RCC 7860 (cell line): ENCODE measurements around the gene CSNK1E.

Experiments
- DNase-seq: peaks from one replicate; pipeline ENCODE4 v3.0.0-alpha.2; 2015; ENCODE audit warnings: low spot score
- FAIRE-seq: peaks from 2 replicates; lab custom pipeline; 2012; peaks lifted over from hg19 to GRCh38; lab: Jason Lieb, UNC

Gene CSNK1E

DNA sequence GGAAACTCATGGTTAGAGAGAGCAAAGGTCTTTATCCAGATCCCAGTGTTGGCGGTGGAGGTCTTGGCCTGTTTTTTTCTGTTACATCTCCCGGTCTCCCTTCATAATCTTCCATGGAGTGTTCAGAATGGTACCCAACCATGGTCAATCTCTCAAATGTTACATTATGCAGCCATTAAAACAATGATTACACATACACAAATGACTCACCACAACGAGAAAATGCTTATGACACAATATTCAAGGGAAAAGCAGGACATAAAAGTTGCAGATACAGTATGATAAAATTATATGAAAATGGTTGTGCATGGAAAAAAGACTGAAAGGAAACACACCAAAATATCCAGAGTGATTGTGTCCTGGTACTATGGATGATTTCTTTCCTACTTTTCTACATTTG lies 17.8 kb upstream of the CSNK1E start:
- no peak for DNase-seq
- FAIRE-seq = no peak

DNA sequence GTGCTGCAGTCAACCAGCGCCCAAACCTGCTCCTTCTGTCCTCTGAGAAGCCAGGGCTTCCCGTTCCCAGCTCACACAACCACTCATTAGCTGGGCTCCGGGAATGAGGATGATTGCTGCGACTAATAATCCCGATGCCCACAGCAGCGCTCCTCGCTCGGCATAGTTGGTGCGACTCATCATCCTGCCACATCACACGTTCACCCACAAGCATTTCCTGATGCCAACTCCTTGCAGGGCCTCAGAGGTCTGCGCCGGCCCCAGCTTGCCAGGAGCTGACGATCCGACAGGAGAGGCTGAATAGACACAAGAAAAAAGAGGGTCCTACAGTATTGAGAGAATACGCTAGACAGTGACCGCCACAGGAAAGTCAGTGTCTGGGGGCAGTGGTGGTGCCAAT lies 10.6 kb upstream of the CSNK1E start:
- FAIRE-seq = no peak

DNA sequence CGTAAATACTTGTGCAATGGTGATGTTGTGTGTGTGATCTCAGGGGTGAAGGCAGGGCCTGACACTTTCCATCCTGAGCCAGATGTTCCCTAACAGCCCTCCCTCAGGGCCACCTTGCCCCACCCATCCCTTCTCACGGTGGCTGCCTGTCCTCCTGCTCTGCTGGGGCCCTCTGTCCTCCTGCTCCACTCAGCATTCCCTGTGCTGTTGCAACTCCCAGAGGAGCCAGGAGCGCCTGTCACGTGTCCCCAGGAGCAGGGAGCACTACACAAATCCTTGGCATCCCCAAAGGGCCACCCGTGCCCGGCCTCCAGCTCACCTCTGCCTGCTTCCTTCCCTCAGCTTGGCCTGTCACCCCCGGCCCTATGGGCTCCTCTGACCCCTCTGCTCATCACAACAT lies 10.2 kb upstream of the CSNK1E start:
- DNase-seq (no peak), FAIRE-seq (no peak)

More for the DNA sequence above, 10.6 kb upstream of the CSNK1E start:
- DNase-seq = peak; percentile 48

DNA sequence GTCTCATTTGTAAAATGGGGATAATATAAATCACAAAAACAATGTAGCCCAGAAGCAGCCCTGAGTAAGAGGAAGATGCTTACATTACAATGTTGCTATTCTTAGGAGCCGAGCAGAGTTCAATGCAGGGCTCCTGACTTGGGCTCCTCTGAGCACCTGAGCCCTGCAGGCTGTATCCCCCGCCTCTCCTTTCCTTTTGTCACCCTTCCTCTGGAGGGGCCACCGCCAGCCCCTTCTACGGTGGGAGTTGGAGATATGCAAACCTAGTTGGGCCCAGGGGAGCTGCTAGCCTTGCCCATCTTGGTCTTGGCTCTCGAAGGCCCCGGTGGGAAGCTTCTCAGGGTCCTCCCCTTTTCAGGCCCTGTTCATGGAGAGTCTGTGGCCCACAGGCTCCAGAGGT lies 8.4 kb upstream of the CSNK1E start:
- FAIRE-seq = no peak
- no peak for DNase-seq

DNA sequence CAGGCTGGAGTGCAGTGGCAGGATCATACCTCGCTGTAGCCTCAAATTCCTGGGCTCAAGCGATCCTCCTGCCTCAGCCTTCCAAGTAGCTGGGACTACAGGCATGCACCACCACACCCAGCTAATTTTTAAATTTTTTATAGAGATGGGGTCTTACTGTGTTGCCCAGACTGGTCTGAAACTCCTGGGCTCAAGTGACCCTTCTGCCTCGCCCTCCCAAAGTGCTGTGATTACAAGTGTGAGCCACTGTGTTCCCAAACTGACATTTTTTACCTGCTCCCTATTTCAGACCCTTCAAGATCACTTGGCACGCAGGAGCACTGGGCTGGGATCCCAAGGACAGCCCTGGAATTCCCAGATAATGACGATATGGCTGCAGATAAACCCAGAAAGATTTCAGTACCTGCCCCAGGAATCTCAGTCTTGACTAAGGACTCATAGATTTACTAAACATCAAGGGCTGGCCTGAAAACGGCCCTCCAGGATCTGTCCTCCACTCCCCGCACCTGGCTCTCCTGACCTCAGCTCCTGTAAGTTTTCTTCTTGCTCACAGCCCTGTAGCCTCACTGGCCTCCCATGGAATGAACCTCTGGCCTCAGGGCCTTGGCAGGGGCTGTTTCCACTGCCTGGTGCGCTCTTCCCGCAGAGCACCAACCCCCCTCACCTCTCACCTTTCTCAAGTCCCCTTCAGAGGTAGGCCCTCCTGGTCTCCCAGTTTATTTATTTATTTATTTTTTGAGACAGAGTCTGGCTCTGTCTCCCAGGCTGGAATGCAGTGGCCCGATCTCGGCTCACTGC lies 3.6 kb upstream of the CSNK1E start:
- DNase-seq (no peak), FAIRE-seq (no peak)

DNA sequence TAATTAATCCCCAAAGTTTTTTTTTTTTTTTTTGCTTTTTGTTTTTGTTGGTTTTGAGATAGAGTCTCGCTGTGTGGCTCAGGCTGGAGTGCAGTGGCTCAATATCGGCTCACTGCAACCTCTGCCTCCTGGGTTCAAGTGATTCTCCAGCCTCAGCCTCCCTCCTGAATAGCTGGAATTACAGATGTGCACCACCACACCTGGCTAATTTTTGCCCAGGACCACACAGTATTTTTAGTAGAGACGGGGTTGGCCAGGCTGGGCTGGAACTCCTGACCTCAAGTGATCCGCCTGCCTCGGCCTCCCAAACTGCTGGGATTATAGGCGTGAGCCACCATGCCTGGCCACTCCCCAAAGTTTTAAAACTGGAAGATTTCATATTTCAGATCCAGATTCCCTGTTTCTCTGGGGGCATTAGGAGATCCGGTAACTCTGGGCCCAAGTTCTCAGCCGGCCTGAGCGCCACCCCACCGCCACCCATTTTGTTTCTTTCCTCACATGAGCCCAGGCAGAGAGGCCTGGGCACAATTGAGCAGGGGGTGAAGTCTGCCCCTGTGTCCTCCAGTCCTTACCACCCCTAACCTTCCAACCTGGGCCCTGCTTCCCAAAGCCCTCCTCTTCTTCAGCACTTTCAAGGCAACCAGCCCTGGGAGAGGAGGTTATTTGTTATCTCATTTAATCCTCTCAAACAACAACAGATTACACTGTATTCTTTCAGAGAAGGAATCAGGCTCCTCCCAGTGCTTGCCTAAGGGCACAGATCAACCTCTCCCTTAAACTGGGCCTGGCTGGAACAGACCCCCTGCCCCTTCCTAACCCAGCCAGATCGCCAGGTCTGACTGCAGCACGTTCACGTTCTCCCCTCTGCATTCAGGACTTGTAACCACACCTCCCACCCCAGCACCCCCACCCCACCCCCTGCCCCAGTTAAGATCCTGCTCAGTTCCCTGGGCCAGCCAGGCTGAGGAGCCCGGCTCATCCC lies 1.9 kb upstream of the CSNK1E start:
- no peak for FAIRE-seq
- DNase-seq = no peak

DNA sequence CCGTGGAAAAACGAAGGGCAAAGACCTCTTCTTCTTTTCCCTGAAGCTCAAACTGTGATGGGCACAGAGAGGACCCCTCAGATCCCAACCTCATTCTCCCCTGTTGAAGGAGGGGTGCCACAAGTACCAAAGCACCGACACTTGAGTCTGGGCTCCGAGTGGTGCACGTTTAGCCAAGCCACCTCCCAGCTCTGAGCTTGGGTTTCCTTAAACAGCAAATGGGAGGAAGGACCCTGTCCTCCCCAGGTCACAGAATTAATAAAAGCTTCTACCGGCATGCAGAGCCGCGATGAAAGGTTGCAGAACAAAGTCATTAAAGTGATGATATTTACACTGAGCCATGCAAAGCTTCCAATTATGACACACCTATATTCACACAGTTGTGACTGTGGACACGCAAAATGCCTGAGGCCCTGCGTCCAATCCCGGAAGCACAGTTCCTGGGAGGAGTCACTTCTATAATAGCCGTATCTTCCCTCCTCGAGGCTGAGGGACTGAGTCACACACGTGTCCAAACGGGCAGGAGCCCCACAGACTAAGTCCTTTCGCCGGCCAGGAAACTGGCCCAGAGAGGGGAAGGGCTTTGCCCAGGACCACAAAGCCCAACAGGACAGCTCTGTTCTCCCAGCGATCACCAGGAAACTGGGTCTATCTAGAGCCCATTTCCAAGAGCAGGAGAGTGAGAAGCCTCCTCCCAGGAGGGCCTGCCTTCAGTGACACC lies 922 bp upstream of the CSNK1E start:
- FAIRE-seq (peak; percentile 90), DNase-seq (peak; percentile 92)

DNA sequence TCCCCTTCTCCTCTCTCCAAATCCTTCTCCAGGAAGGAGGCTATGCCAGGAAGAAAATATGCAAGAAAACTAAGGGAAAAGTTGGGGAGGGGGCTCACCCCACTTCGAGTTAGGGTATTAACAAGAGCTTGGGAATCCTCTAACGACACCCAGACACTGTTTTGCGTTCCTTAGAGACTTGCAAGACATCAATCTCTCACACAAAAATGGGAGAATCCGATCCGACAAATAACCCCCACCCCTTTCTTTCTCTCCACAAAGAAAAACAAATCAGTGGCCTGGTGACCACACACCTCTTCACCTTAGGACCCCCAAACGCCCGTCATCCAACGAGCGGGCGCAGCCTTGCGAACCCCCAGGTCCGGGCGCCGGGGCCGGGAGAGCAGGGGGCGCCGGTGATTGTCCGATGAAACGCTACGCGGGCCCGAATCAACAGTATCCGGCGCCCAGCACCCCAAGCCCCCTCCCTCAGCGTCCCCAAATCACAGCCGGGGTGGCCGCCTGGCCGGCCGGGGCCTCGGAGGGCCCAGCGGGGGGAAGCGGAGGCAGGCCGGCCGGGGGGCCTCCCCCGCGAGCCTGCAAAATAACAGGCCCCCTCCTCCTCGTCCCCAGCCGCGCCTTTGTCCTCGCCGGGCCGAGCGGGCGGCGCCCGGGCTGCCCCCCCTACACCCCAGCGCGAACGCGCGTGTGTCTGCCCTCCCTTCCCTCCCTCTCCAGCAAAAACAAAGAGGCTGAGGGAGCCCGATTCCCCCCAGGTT lies 690 bp downstream of the CSNK1E start:
- DNase-seq = no peak

DNA sequence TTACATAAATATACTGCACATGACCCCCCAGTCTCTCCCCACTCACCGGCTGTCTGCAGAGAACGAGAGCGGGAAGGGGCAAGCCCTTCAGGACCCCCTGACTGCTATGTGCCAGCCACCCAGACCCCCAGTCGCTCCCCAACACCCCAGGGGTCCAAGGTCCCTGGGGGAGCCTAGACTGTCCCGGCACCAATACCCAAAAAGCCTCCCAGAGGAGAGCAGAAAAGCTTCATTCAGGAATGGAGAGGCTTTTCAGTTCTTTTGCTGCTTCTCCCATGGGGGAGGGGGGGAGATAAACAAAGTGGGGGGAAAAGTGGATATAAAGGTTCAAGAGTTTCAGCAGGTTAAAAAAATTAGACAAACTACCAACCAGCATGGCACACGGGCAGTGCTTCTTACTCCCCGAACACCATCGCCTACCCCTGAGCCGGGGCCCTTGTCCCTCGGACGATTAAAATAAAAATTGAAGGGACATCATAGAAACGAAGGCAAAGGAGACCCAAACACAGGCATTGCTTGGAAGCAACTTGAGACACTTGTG lies 1.3 kb downstream of the CSNK1E start:
- no peak for DNase-seq
- FAIRE-seq = no peak

More for the DNA sequence above, 690 bp downstream of the CSNK1E start:
- no peak for FAIRE-seq

DNA sequence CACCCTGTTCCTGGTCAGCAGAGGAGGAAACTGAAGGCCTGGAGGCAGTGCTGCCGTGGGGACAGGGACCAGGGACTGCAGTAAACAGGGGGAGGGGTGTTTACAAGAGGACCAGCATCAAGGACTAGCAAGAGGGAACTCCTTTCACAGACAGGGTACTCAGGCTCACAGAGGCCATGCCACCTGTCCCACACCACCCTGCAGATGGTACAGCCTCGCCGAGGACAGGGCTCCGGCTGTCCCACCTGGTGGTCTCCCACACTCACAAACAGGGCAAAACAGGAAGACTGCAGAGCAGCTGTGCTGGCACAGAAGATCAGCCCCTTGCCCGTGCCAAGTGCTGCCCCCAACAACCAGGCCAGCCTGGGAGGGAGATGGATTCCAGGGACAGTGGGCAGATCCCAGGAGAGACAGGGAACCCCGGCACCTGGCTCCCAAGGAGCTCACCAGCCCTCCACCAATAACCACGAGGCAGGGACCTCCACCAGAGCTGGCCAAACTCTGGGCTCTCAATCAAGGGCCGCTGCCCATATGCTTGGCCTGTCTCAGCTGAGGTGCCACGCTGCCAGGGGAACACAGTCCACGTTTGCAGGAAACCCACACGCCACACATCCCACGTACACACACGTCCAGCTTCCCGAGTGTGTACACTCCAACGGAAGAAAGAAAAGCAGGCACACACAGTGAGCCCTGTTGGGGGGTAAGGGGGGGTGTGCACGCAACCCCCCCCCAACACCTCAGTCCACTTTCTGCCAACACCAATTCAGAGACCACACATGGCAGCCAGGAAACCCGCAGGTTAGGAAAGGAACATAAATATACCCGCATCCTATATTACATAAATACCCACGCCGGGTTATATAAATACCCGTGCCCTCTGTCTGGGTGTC lies 2.1 kb downstream of the CSNK1E start:
- FAIRE-seq (no peak), DNase-seq (no peak)

DNA sequence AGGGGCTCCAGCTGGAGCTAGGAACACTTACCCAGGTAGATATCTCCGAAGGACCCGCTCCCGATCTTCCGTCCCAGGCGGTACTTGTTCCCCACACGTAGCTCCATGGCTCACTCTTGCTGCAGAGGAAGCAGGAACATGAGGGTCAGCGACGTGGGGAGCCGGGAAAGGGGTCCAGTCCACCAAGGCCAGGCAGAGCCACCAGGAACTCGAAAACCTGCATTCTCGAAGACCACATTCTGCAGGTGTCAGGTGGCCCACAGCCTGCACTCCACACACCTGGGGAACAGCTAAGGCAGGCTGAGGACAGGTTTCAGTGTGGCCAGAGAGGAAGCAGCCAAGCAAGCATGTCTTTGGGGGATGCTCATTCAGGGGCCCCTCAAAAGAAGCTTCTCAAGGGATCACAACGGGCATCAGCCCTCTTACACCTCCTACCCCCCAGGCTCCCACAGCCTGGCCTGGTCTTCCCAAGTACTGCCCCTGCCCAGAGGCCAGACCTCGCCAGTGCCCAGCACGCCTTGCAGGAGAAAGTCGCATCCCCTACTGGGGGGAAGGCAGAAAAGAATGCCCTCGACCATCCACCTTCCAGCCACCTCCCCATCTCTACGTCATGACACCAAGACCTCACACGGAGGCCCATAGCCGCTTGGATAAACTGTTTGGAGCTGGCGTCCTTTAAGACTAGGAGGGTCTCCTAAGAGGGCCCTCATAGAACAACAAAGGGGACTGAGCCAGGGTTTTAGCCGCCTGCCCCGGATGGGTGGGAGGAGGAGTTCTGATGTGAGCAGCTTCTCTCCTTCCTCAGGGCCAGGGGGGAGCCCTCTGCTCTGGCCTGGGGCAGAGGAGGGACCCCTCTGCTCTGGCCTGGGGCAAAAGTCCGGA lies 2.9 kb downstream of the CSNK1E start:
- FAIRE-seq (no peak), DNase-seq (no peak)

DNA sequence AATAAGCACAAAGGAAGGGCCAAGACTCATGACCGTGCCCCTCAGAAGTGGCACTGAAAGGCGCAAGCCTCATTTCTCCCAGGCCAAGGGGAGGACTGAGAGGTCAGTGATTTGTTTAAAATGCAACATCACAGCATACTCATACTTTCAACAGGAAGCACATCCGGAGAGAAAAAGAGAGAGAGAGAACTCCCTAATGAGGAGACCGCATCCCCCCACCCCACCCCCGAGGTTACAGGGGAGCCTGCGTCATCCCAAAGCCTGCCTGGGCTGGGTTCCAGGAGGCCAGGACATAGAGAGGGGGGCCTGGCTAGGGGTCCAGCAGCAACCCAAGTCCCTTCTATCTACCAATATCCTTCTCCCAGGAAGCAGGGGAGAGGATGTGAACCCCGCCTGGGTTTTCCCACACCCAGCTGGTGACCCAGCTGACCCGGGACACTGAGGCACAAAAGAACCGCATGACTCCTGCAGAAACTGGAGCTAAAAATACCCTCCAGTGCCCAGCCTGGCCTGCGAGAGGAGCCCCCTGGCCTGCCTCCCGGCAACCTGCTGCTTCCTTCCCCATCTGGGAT lies 3.8 kb downstream of the CSNK1E start:
- peak; percentile 77 for FAIRE-seq
- DNase-seq = peak; percentile 84

DNA sequence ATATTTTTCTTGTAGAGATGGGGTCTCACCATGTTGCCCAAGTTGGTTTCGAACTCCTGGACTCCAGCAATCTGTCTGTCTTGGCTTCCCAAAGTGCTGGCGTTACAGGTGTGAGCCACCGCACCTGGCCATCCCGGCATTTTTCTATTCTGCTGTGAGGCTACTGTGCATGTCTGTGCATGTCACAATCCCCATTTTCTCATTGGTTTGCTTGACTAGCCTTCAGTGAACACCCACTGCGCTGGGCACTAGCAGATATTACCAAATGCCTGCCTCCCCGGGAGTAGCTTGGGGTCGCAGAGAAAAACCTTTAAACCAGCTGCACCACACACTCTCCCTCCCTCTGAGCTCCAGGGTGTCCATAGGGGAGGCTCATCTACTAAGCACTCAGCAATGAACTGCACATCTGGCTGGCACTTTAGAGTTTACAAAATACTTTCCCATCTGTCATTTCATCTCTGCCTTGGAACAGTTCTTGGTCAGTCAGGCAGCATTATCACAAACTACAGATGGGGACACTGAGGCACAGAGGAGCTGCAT lies 4.9 kb downstream of the CSNK1E start:
- no peak for DNase-seq
- no peak for FAIRE-seq

DNA sequence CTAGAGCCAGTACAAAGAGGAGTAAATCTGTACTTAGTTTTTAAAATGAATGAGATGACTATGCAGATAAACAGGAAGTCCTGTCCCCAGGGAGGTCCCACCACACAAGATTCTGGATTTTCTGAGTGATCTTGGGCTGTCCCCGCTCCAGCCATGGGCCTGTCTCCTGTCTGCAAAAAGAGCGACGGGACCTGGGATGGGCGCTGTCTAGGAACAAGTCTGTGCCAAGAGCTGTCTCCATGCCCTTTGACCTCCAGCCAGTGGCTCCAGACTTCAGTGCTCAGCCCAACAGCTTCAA lies 6.0 kb downstream of the CSNK1E start:
- DNase-seq = no peak
- no peak for FAIRE-seq

DNA sequence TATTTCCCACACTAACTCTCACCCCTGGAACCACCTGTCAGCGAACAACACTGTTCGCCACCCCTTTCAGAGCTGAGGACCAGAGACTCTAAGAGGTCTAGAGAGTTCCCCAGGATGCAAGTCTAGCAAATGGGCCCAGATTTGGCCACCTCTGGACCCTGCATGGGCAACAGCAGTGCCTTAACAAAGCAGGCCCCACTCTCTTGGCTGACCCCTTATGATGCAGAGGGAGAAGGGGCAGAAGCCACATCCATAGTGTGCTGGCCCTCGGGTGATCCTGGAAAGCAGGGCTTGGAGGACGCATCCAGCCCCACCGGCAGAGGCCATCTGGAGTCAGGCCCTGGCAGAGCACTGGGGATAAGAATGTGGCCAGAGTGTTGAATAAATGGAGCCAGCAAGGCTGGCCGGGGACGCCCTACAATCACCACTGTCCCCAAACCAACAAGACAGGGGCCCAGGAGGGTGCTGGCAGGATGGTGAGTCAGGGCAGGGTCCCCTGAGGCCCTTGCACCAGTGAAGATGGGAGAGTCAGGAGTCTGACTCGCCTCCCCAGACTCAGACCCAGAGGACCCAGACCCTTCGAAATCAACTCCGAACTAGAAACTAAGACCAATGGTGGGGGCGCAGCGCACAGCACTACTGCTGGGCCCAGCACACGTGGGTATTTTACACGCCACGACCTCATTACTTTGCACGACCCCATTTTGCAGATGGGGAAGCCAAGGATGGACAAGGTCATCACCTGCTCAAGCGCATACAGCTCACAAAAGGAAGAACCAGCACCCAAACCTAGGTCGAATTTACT lies 6.5 kb downstream of the CSNK1E start:
- FAIRE-seq (no peak), DNase-seq (no peak)

DNA sequence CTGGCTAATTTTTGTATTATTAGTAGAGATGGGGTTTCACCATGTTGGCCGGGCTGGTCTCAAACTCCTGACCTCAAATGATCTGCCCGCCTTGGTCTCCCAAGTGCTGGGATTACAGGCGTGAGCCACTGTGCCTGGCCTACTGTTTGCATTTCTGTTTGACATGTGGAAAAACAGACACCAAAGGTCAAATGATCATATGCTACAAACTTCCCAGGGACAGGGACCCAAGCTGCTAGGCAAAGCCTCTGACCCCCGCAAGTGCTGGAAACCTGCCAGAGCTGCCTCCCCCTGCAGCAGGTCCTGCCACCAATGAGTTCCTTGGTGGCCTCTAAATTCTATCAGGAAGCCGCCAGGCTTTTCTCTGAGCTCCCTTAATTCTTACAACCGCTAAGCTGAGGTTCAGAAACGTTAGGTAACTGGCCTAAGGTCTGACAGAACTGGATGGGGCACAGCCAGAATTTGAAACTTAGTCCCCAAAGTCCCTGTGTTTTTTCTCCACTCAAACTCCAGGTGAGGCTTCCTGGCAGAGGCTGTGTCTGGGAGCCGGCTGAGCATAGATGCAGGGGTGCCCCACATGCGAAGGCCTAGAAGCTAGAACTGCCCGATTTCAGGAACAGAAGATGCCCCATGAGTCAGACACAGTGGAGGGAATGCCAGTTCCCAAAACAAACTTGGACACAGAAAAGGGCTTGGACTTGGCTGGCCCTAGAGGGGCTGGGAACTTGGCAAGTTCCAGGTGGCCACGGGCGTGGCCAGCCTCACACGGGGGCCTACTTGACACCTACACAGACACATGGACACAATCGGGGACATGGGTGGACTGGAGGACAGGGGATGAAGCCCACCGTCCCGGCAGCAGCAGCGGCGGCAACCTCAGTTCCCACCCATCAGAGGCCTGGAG lies 7.4 kb downstream of the CSNK1E start:
- FAIRE-seq (no peak), DNase-seq (no peak)
